SU-DHL-6 (cell line): ENCODE data around the gene ACTN4.
"Not testable (repeated sequence)": the region's sequence is repeated elsewhere in the genome, so short reads cannot be mapped to it uniquely, and the experiment has no call there.

Experiments
- H2AFZ ChIP-seq: fragments of 200-600 bp; sonication (generic); 2 replicates; pipeline ENCODE4 v1.6.1; 2014; ENCODE audit warnings: low read depth, mild to moderate bottlenecking, moderate library complexity, mixed read lengths, antibody characterized with exemption, low read length; ENCODE audit not compliant: severe bottlenecking
- H3F3A ChIP-seq: fragments of 200-600 bp; shearing (Covaris generic); 2 replicates; pipeline ENCODE4 v1.6.0; 2016; ENCODE audit warnings: antibody characterized with exemption, mild to moderate bottlenecking; ENCODE audit not compliant: insufficient read depth
- H3K27ac ChIP-seq: fragments of 200-600 bp; sonication (generic); 2 replicates; pipeline ENCODE4 v1.5.1; 2016; ENCODE audit warnings: low read depth, mild to moderate bottlenecking, low read length, moderate library complexity, mixed read lengths
- H3K27me3 ChIP-seq: fragments of 200-600 bp; sonication (generic), shearing (Covaris generic); 2 replicates; pipeline ENCODE4 v1.6.0; 2014; ENCODE audit warnings: mild to moderate bottlenecking, low read length
- H3K36me3 ChIP-seq: fragments of 200-600 bp; sonication (generic); 2 replicates; pipeline ENCODE4 v1.6.1; 2014; ENCODE audit warnings: mild to moderate bottlenecking, low read length, mixed read lengths
- H3K4me2 ChIP-seq: fragments of 300-600, 200-600 bp; shearing (Covaris generic), sonication (generic); 2 replicates; pipeline ENCODE4 v1.6.0; 2014; ENCODE audit warnings: low read length, low read depth, mild to moderate bottlenecking; ENCODE audit not compliant: poor library complexity, severe bottlenecking
- H3K4me3 ChIP-seq: fragments of 200-600 bp; sonication (generic); 2 replicates; pipeline ENCODE4 v1.5.1; 2014; ENCODE audit warnings: antibody characterized with exemption, low read length, mild to moderate bottlenecking, mixed read lengths; ENCODE audit not compliant: insufficient read depth, poor library complexity, severe bottlenecking
- H3K79me2 ChIP-seq: fragments of 200-600 bp; sonication (generic); 2 replicates; pipeline ENCODE4 v1.6.1; 2014; ENCODE audit warnings: mild to moderate bottlenecking, low read length, moderate library complexity; ENCODE audit not compliant: insufficient read depth
- H3K9ac ChIP-seq: fragments of 200-600 bp; sonication (generic); 2 replicates; pipeline ENCODE4 v1.7.0; 2014; ENCODE audit warnings: mild to moderate bottlenecking, low read length
- H3K9me2 ChIP-seq: fragments of 200-600 bp; sonication (generic); replicated peaks from 2 replicates; pipeline ENCODE4 v1.6.1; 2014; ENCODE audit warnings: low read length; ENCODE audit not compliant: insufficient read depth
- H3K9me3 ChIP-seq: fragments of 200-600 bp; sonication (generic); 2 replicates; pipeline ENCODE4 v1.6.1; 2014; ENCODE audit warnings: low read length, mixed read lengths; ENCODE audit not compliant: insufficient read depth
- H4K20me1 ChIP-seq: fragments of 200-600 bp; sonication (generic); 2 replicates; pipeline ENCODE4 v1.6.1; 2014; ENCODE audit warnings: low read depth, mild to moderate bottlenecking, antibody characterized with exemption, low read length, moderate library complexity, mixed read lengths
- CTCF ChIP-seq: fragments of 200-600 bp; sonication (generic); IDR thresholded peaks from one replicate; pipeline ENCODE4 v1.5.1; 2017; ENCODE audit warnings: antibody characterized with exemption, mild to moderate bottlenecking, low read length, moderate library complexity; ENCODE audit not compliant: insufficient read depth, poor library complexity, severe bottlenecking
- EZH2phosphoT487 ChIP-seq: fragments of 200-600 bp; sonication (generic), shearing (Covaris generic); conservative IDR thresholded peaks from 2 replicates; pipeline ENCODE4 v1.6.1; 2018; ENCODE audit warnings: mild to moderate bottlenecking, antibody characterized with exemption, low read length, moderate library complexity, mixed read lengths

Gene ACTN4

GRCh38 chr19:38771569-38771968 lies 124.1 kb downstream of the ACTN4 start:
- not testable (repeated sequence) for H3K27ac ChIP-seq, H3F3A ChIP-seq, H3K4me3 ChIP-seq, H4K20me1 ChIP-seq, H3K27me3 ChIP-seq, H3K9ac ChIP-seq, H3K79me2 ChIP-seq, H3K4me2 ChIP-seq, H3K9me2 ChIP-seq, H2AFZ ChIP-seq, H3K9me3 ChIP-seq, H3K36me3 ChIP-seq

GRCh38 chr19:38773469-38774177 lies 126.2 kb downstream of the ACTN4 start, which contains the start of gene LGALS7:
LGALS7 (minus strand) TSS chr19:38773517; CDS start chr19:38773492, 25 bp downstream.
- Histone ChIP-seq H3K9ac (no peak within 1 kb of the TSS), H3K27ac (no peak within 1 kb of the TSS), H3K4me3 (no peak within 1 kb of the TSS), H4K20me1 (no peaks in the 10 kb centered on the region), H3F3A (no peaks in the 10 kb centered on the region), H2AFZ (no peak within 1 kb of the TSS), H3K27me3 (no peaks in the 10 kb centered on the region), H3K9me2 (no peaks in the 10 kb centered on the region), H3K4me2 (no peak within 1 kb of the TSS), H3K79me2 (no peaks in the 10 kb centered on the region), H3K9me3 (no peaks in the 10 kb centered on the region), H3K36me3 (no peaks in the 10 kb centered on the region)
- TF ChIP-seq EZH2phosphoT487 (no peak), CTCF (no peak)

GRCh38 chr19:38774181-38774950 lies 126.9 kb downstream of the ACTN4 start:
- H4K20me1 ChIP-seq, result no peaks in the 10 kb centered on the region
- H3K4me2 ChIP-seq, result no peak overlapping the region
- H3F3A ChIP-seq, result no peaks in the 10 kb centered on the region
- no peak overlapping the region for H3K27ac ChIP-seq
- H3K9me3 ChIP-seq, result no peaks in the 10 kb centered on the region
- TF ChIP-seq CTCF, result no peak
- no peak for TF ChIP-seq EZH2phosphoT487
- no peaks in the 10 kb centered on the region for H3K36me3 ChIP-seq
- no peak overlapping the region for H2AFZ ChIP-seq
- H3K4me3 ChIP-seq, result no peak overlapping the region
- H3K79me2 ChIP-seq, result no peaks in the 10 kb centered on the region
- H3K9ac ChIP-seq, result no peak overlapping the region
- H3K27me3 ChIP-seq, result no peaks in the 10 kb centered on the region
- H3K9me2 ChIP-seq, result no peaks in the 10 kb centered on the region

GRCh38 chr19:38778733-38779132 lies 131.3 kb downstream of the ACTN4 start:
- Histone ChIP-seq H3K4me3 (no peak overlapping the region), H2AFZ (no peak overlapping the region), H3K9me3 (no peaks in the 10 kb centered on the region), H3F3A (no peaks in the 10 kb centered on the region), H3K9me2 (no peaks in the 10 kb centered on the region), H3K79me2 (no peaks in the 10 kb centered on the region), H3K36me3 (no peaks in the 10 kb centered on the region), H3K9ac (no peak overlapping the region), H3K27ac (no peak overlapping the region), H4K20me1 (no peaks in the 10 kb centered on the region), H3K4me2 (no peak overlapping the region), H3K27me3 (no peaks in the 10 kb centered on the region)
- TF ChIP-seq EZH2phosphoT487 (no peak), CTCF (no peak)
